ENCODE results near the gene GRAMD1A.

GRCh38 chr19:35034588-35035382 is 34.7 kb downstream of the GRAMD1A start:
- TF ChIP-seq CTCF (IDR thresholded peaks at IDR 0.05; ENCODE audit: low read depth, low read length, poor library complexity, severe bottlenecking), result no peak
- no peak for TF ChIP-seq EZH2phosphoT487 (IDR thresholded peaks at IDR 0.05; ENCODE audit: borderline replicate concordance, low read length)
